ENCODE measurements around the gene REXO1. TPM values are rescaled to one million over a fixed set of nuclear protein-coding genes. Genes with fewer than 3 reads are reported as not detected.

REXO1 gene
- total and polyA plus RNA-seq, 2 of the 8 experiments (the other 6 are each of a cell fraction or from before 2014, with no cell fraction given), result 42.4 to 44.3 TPM

DNA sequence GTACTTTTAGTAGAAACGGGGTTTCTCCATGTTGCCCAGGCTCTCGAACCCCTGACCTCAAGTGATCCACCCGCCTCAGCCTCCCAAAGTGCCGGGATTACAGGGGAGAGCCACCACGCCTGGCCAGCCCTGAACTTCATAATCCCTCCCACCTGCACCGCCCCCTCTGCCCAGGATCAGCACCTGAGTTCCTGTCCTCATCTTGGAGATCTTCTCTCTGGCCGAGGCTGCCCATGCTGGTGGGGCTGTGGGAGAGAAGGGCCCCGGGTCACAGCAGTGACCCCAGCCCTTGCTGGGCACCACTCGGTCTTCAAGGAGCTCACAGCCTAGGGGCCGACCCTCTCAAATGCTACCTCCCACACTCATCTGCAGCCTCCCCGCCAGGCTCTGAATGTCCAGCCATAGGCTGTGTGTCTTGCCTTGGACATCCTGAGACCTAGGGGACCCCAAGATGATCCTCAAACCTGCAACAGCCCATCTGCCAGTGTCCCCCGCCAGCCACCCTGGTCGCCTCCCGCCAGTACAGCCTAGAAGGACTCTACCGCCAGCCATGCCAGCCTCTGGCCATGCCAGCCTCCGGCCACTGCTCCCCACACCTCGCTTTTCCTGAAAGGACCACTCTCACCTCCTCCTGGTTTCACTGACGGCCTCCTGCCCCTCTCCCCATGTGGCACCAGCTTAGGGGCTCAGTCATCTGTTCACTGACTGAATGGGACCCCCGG lies 37.7 kb downstream of the REXO1 start (continued):
- TF ChIP-seq, protein P1, sequence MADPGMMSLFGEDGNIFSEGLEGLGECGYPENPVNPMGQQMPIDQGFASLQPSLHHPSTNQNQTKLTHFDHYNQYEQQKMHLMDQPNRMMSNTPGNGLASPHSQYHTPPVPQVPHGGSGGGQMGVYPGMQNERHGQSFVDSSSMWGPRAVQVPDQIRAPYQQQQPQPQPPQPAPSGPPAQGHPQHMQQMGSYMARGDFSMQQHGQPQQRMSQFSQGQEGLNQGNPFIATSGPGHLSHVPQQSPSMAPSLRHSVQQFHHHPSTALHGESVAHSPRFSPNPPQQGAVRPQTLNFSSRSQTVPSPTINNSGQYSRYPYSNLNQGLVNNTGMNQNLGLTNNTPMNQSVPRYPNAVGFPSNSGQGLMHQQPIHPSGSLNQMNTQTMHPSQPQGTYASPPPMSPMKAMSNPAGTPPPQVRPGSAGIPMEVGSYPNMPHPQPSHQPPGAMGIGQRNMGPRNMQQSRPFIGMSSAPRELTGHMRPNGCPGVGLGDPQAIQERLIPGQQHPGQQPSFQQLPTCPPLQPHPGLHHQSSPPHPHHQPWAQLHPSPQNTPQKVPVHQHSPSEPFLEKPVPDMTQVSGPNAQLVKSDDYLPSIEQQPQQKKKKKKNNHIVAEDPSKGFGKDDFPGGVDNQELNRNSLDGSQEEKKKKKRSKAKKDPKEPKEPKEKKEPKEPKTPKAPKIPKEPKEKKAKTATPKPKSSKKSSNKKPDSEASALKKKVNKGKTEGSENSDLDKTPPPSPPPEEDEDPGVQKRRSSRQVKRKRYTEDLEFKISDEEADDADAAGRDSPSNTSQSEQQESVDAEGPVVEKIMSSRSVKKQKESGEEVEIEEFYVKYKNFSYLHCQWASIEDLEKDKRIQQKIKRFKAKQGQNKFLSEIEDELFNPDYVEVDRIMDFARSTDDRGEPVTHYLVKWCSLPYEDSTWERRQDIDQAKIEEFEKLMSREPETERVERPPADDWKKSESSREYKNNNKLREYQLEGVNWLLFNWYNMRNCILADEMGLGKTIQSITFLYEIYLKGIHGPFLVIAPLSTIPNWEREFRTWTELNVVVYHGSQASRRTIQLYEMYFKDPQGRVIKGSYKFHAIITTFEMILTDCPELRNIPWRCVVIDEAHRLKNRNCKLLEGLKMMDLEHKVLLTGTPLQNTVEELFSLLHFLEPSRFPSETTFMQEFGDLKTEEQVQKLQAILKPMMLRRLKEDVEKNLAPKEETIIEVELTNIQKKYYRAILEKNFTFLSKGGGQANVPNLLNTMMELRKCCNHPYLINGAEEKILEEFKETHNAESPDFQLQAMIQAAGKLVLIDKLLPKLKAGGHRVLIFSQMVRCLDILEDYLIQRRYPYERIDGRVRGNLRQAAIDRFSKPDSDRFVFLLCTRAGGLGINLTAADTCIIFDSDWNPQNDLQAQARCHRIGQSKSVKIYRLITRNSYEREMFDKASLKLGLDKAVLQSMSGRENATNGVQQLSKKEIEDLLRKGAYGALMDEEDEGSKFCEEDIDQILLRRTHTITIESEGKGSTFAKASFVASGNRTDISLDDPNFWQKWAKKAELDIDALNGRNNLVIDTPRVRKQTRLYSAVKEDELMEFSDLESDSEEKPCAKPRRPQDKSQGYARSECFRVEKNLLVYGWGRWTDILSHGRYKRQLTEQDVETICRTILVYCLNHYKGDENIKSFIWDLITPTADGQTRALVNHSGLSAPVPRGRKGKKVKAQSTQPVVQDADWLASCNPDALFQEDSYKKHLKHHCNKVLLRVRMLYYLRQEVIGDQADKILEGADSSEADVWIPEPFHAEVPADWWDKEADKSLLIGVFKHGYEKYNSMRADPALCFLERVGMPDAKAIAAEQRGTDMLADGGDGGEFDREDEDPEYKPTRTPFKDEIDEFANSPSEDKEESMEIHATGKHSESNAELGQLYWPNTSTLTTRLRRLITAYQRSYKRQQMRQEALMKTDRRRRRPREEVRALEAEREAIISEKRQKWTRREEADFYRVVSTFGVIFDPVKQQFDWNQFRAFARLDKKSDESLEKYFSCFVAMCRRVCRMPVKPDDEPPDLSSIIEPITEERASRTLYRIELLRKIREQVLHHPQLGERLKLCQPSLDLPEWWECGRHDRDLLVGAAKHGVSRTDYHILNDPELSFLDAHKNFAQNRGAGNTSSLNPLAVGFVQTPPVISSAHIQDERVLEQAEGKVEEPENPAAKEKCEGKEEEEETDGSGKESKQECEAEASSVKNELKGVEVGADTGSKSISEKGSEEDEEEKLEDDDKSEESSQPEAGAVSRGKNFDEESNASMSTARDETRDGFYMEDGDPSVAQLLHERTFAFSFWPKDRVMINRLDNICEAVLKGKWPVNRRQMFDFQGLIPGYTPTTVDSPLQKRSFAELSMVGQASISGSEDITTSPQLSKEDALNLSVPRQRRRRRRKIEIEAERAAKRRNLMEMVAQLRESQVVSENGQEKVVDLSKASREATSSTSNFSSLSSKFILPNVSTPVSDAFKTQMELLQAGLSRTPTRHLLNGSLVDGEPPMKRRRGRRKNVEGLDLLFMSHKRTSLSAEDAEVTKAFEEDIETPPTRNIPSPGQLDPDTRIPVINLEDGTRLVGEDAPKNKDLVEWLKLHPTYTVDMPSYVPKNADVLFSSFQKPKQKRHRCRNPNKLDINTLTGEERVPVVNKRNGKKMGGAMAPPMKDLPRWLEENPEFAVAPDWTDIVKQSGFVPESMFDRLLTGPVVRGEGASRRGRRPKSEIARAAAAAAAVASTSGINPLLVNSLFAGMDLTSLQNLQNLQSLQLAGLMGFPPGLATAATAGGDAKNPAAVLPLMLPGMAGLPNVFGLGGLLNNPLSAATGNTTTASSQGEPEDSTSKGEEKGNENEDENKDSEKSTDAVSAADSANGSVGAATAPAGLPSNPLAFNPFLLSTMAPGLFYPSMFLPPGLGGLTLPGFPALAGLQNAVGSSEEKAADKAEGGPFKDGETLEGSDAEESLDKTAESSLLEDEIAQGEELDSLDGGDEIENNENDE (IDR thresholded peaks at IDR 0.05; ENCODE audit: insufficient replicate concordance, low read length), result no peak
- TF ChIP-seq, protein P2, sequence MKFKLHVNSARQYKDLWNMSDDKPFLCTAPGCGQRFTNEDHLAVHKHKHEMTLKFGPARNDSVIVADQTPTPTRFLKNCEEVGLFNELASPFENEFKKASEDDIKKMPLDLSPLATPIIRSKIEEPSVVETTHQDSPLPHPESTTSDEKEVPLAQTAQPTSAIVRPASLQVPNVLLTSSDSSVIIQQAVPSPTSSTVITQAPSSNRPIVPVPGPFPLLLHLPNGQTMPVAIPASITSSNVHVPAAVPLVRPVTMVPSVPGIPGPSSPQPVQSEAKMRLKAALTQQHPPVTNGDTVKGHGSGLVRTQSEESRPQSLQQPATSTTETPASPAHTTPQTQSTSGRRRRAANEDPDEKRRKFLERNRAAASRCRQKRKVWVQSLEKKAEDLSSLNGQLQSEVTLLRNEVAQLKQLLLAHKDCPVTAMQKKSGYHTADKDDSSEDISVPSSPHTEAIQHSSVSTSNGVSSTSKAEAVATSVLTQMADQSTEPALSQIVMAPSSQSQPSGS (IDR thresholded peaks at IDR 0.05; ENCODE audit: low read length), result no peak
- TF ChIP-seq TAF7 (optimal IDR thresholded peaks at IDR 0.05; ENCODE audit: borderline replicate concordance, low read depth, low read length) (no peak), RXRA (IDR thresholded peaks at IDR 0.05; ENCODE audit: insufficient read depth, low read depth, low read length) (no peak), SUZ12 (IDR thresholded peaks at IDR 0.05; ENCODE audit: low read length) (no peak), POLR2A (IDR thresholded peaks at IDR 0.05; ENCODE audit: control extremely low read depth in 1 of 2, low read depth in 2 of 2, low read length in 2 of 2) (no peak), SIX5 (IDR thresholded peaks at IDR 0.05; ENCODE audit: low read depth, low read length) (no peak)
- TF ChIP-seq, protein P3, sequence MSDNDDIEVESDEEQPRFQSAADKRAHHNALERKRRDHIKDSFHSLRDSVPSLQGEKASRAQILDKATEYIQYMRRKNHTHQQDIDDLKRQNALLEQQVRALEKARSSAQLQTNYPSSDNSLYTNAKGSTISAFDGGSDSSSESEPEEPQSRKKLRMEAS (IDR thresholded peaks at IDR 0.05), result no peak

All from H1 (cell line).